ENCODE results near the gene SRSF3.
"Not testable (repeated sequence)": the region's sequence is repeated elsewhere in the genome, so short reads cannot be mapped to it uniquely, and the experiment has no call there.

Gene SRSF3

DNA sequence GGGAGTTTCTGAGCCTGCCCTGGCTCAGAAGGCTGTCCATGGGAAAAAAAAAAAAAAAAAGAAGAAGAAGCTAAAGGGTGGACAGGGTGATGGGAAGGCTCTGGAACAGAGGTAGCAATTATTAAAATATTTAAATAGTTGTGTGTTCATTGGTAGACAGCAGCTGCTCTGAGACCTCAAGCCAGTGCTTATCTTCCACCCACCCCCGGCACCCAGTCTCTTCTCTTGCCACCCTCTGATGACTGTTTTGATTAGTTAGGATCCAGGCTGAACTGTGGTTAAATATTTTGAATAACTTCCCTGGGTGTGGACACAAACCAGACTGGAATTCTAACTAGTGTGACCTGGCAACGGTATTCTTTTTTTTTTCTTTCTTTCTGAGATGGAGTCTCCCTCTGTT is 16.9 kb upstream of the SRSF3 start:
- TF ChIP-seq, protein P1, sequence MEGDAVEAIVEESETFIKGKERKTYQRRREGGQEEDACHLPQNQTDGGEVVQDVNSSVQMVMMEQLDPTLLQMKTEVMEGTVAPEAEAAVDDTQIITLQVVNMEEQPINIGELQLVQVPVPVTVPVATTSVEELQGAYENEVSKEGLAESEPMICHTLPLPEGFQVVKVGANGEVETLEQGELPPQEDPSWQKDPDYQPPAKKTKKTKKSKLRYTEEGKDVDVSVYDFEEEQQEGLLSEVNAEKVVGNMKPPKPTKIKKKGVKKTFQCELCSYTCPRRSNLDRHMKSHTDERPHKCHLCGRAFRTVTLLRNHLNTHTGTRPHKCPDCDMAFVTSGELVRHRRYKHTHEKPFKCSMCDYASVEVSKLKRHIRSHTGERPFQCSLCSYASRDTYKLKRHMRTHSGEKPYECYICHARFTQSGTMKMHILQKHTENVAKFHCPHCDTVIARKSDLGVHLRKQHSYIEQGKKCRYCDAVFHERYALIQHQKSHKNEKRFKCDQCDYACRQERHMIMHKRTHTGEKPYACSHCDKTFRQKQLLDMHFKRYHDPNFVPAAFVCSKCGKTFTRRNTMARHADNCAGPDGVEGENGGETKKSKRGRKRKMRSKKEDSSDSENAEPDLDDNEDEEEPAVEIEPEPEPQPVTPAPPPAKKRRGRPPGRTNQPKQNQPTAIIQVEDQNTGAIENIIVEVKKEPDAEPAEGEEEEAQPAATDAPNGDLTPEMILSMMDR (IDR thresholded peaks at IDR 0.05) = no peak
- Histone ChIP-seq H3K9me3 (no peaks in the 10 kb centered on the region), H3K27me3 (no peaks in the 10 kb centered on the region), H3K36me3 (no peaks in the 10 kb centered on the region), H3K4me1 (ENCODE audit: control insufficient read depth in 1 of 2, insufficient read depth in 1 of 2, low read depth in 1 of 2, low read length in 1 of 2) (peaks cover 36 to 37% of the 10 kb centered on the region in 2 experiments), H3K27ac (no peak overlapping the region), H3K4me3 (ENCODE audit: low read depth in 1 of 2, low read length in 1 of 2) (no peak overlapping the region)

GRCh38 chr6:36578030-36578429 is 16.1 kb upstream of the SRSF3 start:
- TF ChIP-seq, protein P1 (IDR thresholded peaks at IDR 0.05) = no peak
- H3K9me3 ChIP-seq = no peaks in the 10 kb centered on the region
- no peaks in the 10 kb centered on the region for H3K36me3 ChIP-seq
- H3K27me3 ChIP-seq = no peaks in the 10 kb centered on the region
- H3K4me3 ChIP-seq (ENCODE audit: low read depth in 1 of 2, low read length in 1 of 2) = no peak overlapping the region
- H3K4me1 ChIP-seq (ENCODE audit: control insufficient read depth in 1 of 2, insufficient read depth in 1 of 2, low read depth in 1 of 2, low read length in 1 of 2) = peaks cover 36 to 37% of the 10 kb centered on the region in 2 experiments
- no peak overlapping the region for H3K27ac ChIP-seq

DNA sequence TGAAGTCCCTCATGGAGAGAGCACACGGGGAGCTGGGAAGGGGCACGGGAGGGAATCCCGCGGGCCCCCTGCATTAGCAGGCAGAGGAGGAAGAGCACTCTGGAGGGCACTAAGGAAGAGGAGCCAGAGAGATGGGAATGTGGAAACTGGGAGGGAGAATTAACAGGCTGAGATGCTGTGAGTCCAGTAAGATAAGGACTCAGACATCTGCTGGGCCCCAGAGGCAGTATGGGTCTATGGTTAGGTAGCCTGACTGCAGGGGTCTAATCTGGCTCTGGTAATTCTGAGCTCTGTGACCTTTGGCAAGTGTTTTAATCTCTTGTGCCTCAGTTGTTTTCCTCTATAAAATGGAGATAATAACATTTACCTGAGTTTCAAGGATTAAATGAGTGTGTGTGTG is 15.7 kb upstream of the SRSF3 start:
- TF ChIP-seq, protein P1 (IDR thresholded peaks at IDR 0.05) = no peak
- peak overlapping the region; percentile 86 for H3K27ac ChIP-seq
- no peaks in the 10 kb centered on the region for H3K9me3 ChIP-seq
- H3K4me1 ChIP-seq (ENCODE audit: control insufficient read depth in 1 of 2, insufficient read depth in 1 of 2, low read depth in 1 of 2, low read length in 1 of 2) = peaks cover 33 to 36% of the 10 kb centered on the region in 2 experiments
- H3K36me3 ChIP-seq = no peaks in the 10 kb centered on the region
- H3K4me3 ChIP-seq (ENCODE audit: low read depth in 1 of 2, low read length in 1 of 2) = no peak overlapping the region
- no peaks in the 10 kb centered on the region for H3K27me3 ChIP-seq

DNA sequence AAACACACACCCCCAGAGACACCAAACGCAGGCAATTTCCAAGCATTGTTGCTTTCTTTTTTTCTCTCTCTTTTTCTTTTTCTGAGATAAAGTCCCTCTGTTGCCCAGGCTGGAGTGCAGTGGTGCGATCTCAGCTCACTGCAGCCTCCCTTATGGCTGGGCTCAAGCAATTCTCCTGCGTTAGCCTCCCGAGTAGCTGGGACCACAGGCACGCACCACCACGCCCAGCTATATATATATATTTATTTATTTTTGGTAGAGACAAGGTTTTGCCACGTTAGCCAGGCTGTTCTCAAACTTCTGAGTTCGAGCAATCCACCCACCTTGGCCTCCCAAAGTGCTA is 14.0 kb upstream of the SRSF3 start:
- no peaks in the 10 kb centered on the region for H3K36me3 ChIP-seq
- no peaks in the 10 kb centered on the region for H3K9me3 ChIP-seq
- H3K27ac ChIP-seq = peak overlapping the region; percentile 86
- peaks cover 26 to 29% of the 10 kb centered on the region in 2 experiments for H3K4me1 ChIP-seq (ENCODE audit: control insufficient read depth in 1 of 2, insufficient read depth in 1 of 2, low read depth in 1 of 2, low read length in 1 of 2)
- TF ChIP-seq, protein P1 (IDR thresholded peaks at IDR 0.05) = no peak
- no peaks in the 10 kb centered on the region for H3K27me3 ChIP-seq
- H3K4me3 ChIP-seq (ENCODE audit: low read depth in 1 of 2, low read length in 1 of 2) = peak overlapping the region; percentile 35 to 42

DNA sequence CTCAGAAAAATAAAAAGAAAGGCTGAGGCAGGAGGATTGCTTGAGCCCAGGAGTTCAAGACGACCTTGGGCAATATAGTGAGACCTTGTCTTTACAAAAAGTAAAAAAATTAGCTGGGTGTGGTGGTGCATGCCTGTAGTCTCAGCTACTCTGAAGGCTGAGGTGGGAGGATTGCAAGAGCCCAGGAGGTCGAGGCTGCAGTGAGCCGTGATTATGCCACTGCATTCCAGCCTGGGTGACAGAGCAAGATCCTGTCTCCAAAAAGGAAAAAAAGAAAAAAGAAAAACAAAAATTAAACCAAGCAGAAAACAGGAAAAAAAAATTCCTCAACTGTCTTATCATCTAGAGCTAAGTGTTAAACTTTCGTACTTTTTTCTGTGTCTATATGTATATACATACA is 12.4 kb upstream of the SRSF3 start:
- Histone ChIP-seq H3K27me3 (no peaks in the 10 kb centered on the region), H3K36me3 (no peaks in the 10 kb centered on the region), H3K4me3 (ENCODE audit: low read depth in 1 of 2, low read length in 1 of 2) (no peak overlapping the region), H3K27ac (no peak overlapping the region), H3K4me1 (ENCODE audit: control insufficient read depth in 1 of 2, insufficient read depth in 1 of 2, low read depth in 1 of 2, low read length in 1 of 2) (peaks cover 20 to 23% of the 10 kb centered on the region in 2 experiments), H3K9me3 (no peaks in the 10 kb centered on the region)
- TF ChIP-seq, protein P1 (IDR thresholded peaks at IDR 0.05) = no peak

DNA sequence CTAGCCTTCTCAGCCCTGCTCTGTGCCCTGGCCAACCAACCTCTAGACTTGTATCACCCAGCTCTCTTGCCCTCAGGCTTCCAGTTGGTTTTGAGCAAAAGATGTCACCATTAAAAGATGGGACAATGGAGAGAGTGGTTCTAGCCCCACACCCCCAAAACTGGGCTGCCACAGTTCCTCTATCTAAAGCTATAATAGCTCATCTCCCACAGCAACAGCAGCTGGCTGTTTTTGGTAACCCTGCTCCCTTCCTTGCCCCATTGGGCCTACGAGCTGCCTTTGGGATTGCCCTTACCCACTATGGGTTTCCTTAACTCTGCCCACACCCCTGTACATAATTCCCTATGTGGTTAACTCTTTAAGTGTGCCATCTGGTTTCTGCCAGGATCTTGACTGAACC is 7.6 kb upstream of the SRSF3 start:
- H3K9me3 ChIP-seq = no peaks in the 10 kb centered on the region
- H3K4me1 ChIP-seq (ENCODE audit: control insufficient read depth in 1 of 2, insufficient read depth in 1 of 2, low read depth in 1 of 2, low read length in 1 of 2) = no peaks in the 10 kb centered on the region
- H3K27me3 ChIP-seq = no peaks in the 10 kb centered on the region
- H3K4me3 ChIP-seq (ENCODE audit: low read depth in 1 of 2, low read length in 1 of 2) = no peak overlapping the region
- H3K27ac ChIP-seq = no peak overlapping the region
- H3K36me3 ChIP-seq = no peaks in the 10 kb centered on the region
- TF ChIP-seq, protein P1 (IDR thresholded peaks at IDR 0.05) = no peak

DNA sequence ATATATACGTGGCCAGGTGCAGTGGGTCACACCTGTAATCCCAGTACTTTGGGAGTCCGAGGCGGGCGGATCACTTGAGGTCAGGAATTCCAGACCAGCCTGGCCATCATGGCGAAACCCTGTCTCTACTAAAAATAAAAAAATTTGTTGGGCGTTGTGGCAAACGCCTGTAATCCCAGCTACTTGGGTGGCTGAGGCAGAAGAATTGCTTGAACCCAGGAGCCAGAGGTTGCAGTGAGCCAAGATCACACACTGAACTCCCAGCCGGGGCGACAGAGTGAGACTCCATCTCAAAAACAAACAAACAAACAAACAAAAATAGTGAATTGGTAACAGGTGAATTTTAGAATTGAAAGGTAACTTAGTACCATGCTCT is 5.1 kb upstream of the SRSF3 start:
- H3K36me3 ChIP-seq = not testable (repeated sequence)

More for the DNA sequence above, 5.1 kb upstream of the SRSF3 start:
- not testable (repeated sequence) for H3K27ac ChIP-seq; H3K4me3 ChIP-seq (ENCODE audit: low read depth in 1 of 2, low read length in 1 of 2); H3K9me3 ChIP-seq; H3K27me3 ChIP-seq
- H3K4me1 ChIP-seq (ENCODE audit: control insufficient read depth in 1 of 2, insufficient read depth in 1 of 2, low read depth in 1 of 2, low read length in 1 of 2) = peaks cover 12 to 15% of the 10 kb centered on the region in 2 experiments
